Measurements from ENCODE around the gene ABO.

ABO gene

DNA sequence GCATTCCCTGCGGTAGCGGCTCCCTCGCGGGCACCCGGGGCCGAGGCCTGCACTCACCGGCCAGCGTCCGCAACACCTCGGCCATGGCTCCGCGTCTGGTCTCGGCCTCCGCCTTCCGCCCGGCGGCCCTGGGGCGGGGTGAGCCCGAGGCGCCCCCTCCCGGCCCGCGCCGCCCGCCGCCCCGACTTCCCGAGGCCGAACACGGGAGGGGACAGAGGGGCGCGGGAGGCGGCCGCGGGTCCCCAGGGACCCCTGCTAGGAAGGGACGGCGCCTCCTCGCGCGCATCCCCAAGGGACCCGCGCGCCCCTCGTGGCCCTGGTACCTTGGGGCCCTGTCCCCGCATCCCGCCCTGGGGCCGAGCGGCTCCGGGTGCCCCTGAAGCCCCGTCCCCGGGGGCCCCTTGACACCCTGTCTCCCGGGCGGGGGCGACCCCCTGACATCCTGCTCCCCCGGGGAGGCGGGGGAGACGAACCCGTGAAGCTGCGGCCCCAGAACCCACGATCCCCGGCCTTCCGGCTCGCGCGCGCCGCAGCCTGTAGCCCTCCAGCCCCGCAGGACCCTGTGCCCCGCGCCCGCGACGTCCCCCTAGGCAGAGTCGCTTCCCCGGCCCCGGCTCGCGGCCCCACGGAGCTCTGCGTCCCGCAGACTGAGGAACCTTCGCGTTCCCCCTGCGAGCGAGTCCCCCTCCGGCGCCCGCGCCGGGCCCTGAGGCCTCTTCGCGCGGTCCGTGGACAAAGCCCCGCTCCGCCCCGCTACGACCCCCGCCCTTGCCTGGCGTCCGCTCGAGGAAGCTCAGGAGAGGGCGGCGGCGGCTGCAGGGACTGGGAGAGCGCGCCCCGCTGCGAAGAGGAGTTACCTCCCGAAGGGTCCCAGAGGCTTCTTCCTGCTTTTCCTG, at the start of gene ABO:
Gene ABO (minus strand): TSS at position 97 of the 896 bp plus-strand sequence.
- Mint-ChIP-seq H3K9me3 (peaks cover 34% of the 10 kb centered on the region), H3K27ac (no peak within 1 kb of the TSS), H3K36me3 (ENCODE audit: low read depth) (peaks cover 8% of the 10 kb centered on the region), H3K4me3 (peak within 1 kb of the TSS; percentile 78), H3K27me3 (ENCODE audit: low read depth, poor library complexity) (peaks cover 87% of the 10 kb centered on the region), H3K4me1 (no peaks in the 10 kb centered on the region)
- peak; percentile 67 for DNase-seq
- TF ChIP-seq, protein P1, sequence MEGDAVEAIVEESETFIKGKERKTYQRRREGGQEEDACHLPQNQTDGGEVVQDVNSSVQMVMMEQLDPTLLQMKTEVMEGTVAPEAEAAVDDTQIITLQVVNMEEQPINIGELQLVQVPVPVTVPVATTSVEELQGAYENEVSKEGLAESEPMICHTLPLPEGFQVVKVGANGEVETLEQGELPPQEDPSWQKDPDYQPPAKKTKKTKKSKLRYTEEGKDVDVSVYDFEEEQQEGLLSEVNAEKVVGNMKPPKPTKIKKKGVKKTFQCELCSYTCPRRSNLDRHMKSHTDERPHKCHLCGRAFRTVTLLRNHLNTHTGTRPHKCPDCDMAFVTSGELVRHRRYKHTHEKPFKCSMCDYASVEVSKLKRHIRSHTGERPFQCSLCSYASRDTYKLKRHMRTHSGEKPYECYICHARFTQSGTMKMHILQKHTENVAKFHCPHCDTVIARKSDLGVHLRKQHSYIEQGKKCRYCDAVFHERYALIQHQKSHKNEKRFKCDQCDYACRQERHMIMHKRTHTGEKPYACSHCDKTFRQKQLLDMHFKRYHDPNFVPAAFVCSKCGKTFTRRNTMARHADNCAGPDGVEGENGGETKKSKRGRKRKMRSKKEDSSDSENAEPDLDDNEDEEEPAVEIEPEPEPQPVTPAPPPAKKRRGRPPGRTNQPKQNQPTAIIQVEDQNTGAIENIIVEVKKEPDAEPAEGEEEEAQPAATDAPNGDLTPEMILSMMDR (IDR thresholded peaks at IDR 0.05) = no peak

DNA sequence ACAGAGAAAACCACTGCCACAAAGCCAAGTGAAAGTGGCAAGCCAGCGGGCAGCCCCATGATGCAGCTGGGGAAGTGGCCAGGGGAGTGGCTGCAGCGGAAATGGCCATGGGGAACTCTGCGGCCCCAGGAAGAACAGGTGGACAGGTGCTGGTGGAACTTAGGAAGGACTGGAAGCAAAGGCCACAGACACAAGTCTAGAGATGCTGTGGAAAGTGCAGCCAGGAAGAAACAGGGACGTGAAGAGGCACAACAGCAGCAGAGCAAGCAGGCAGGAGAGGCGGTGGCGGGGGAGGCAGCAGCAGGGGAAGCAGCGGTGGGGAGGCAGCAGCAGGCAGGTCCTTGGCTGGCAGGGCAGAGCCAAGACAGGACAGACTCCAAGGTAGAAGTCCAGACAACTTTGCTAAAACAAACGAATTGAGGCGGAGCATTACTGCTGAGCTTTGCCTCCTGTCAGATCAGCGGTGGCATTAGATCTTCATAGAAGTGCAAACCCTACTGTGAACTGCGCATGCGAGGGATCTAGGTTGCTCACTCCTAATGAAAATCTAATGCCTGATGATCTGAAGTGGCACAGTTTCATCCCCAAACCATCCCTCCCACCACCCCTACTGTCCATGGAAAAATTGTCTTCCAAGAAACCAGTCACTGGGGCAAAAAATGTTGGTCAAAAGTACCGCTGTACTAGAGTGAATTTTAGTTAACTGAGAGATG, 49.1 kb upstream of the ABO start:
- no peaks in the 10 kb centered on the region for H3K4me1 Mint-ChIP-seq
- DNase-seq = no peak
- no peak overlapping the region for H3K27ac Mint-ChIP-seq
- TF ChIP-seq, protein P1 (IDR thresholded peaks at IDR 0.05) = no peak
- peaks cover 29% of the 10 kb centered on the region for H3K27me3 Mint-ChIP-seq (ENCODE audit: low read depth, poor library complexity)
- peaks cover 15% of the 10 kb centered on the region for H3K36me3 Mint-ChIP-seq (ENCODE audit: low read depth)
- no peak overlapping the region for H3K4me3 Mint-ChIP-seq
- H3K9me3 Mint-ChIP-seq = peaks cover 43% of the 10 kb centered on the region

DNA sequence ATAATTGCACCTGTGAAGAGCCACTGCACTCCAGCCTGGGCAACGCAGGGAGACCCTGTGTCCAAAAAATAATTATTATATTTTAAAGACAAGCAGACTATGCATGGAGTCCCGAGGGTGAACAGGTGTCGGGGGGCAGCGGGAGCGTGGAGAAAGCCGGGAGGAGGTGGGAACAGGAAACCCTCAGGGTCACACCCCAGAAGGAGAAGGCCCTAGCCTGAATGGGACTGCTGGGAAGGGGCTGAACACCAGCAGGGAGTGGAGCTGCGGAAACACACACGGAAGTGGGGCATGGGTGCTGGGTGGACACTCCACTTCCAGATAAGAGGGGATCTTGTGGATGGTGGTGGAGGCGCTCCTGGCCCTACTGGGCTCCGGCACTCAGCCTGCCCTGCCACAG, 48.2 kb upstream of the ABO start:
- no peak overlapping the region for H3K4me3 Mint-ChIP-seq
- peaks cover 5% of the 10 kb centered on the region for H3K36me3 Mint-ChIP-seq (ENCODE audit: low read depth)
- peaks cover 27% of the 10 kb centered on the region for H3K27me3 Mint-ChIP-seq (ENCODE audit: low read depth, poor library complexity)
- TF ChIP-seq, protein P1 (IDR thresholded peaks at IDR 0.05) = no peak
- H3K9me3 Mint-ChIP-seq = peaks cover 33% of the 10 kb centered on the region
- H3K27ac Mint-ChIP-seq = no peak overlapping the region
- no peak for DNase-seq
- no peaks in the 10 kb centered on the region for H3K4me1 Mint-ChIP-seq

DNA sequence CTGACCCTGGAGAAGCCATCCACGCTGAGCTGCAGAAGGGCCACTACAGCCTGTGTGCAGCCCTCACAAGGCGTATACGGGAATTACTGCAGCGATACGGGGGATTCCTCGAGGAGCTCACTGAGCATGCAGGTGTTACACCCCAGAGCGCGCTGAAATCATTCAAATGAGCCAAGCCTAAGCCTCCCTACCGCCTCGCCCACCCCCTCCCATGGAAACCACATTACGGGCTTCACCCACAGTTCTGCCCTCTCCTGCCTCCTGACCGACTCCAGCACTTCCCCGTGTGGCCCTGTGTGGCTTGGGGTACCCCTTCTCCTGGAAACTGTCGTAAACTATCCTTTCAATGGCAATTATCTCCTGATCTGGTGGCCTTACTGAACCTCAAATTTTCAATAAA, 47.7 kb upstream of the ABO start:
- Mint-ChIP-seq H3K9me3 (peaks cover 30% of the 10 kb centered on the region), H3K4me1 (no peaks in the 10 kb centered on the region), H3K36me3 (ENCODE audit: low read depth) (peaks cover 4% of the 10 kb centered on the region), H3K27me3 (ENCODE audit: low read depth, poor library complexity) (peaks cover 31% of the 10 kb centered on the region), H3K4me3 (no peak overlapping the region), H3K27ac (no peak overlapping the region)
- no peak for DNase-seq
- TF ChIP-seq, protein P1 (IDR thresholded peaks at IDR 0.05) = no peak

DNA sequence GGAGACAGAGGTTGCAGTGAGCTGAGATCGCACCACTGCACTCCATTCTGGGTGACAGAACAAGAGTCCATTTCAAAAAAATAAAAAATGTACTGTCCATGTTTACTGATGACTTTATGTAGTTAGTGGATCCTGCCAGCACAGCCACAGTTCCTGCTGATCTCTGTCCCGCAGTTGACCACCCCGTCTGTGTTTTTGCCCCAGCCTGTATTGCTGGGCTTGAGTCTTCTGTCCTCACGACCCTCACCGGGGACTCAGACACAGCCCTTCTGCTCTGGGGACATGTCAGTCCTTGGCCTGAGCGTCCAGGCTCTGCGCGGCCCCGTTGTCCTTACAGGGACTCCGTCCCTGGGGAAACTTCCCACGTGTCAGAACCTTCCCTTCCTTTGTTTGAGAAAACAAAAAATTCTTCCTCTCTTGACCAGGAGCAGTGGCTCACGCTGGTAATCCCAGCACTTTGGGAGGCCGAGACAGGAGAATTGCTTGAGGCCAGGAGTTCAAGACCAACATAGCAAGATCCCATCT, 46.5 kb upstream of the ABO start:
- H3K27ac Mint-ChIP-seq = no peak overlapping the region
- H3K27me3 Mint-ChIP-seq (ENCODE audit: low read depth, poor library complexity) = peaks cover 29% of the 10 kb centered on the region
- TF ChIP-seq, protein P1 (IDR thresholded peaks at IDR 0.05) = no peak
- peaks cover 25% of the 10 kb centered on the region for H3K9me3 Mint-ChIP-seq
- DNase-seq = no peak
- no peak overlapping the region for H3K4me3 Mint-ChIP-seq
- H3K36me3 Mint-ChIP-seq (ENCODE audit: low read depth) = no peaks in the 10 kb centered on the region
- no peaks in the 10 kb centered on the region for H3K4me1 Mint-ChIP-seq

Data from nephron progenitor cell (in vitro differentiated cells).